Activated CD4-positive, alpha-beta T cell treated with anti-CD3 and anti-CD28 coated beads, Interleukin-2, amount 50 U/mL, for 24 hours (primary cell): Measurements from ENCODE around the gene CATSPERD.
"Not testable (repeated sequence)": the region's sequence is repeated elsewhere in the genome, so short reads cannot be mapped to it uniquely, and the experiment has no call there.

Source experiments
- DNase-seq, 2 donors: peaks; one replicate each; pipeline ENCODE4 v3.0.0-alpha.2; 2020; ENCODE audit warnings: low read depth in 1 of 2, low spot score in 1 of 2

The CATSPERD gene

GRCh38 chr19:5733172-5733571, 12.7 kb downstream of the CATSPERD start:
- not testable (repeated sequence) for DNase-seq

GRCh38 chr19:5738423-5738822, 18.0 kb downstream of the CATSPERD start:
- no peak for DNase-seq

GRCh38 chr19:5742051-5742450, 21.6 kb downstream of the CATSPERD start:
- DNase-seq, result no peak

GRCh38 chr19:5743630-5744029, 23.2 kb downstream of the CATSPERD start:
- DNase-seq, result no peak

GRCh38 chr19:5744999-5745398, 24.6 kb downstream of the CATSPERD start:
- not testable (repeated sequence) for DNase-seq

- not testable (repeated sequence) for DNase-seq
Observed at GRCh38 chr19:5748920-5749319, 28.5 kb downstream of the CATSPERD start.

- DNase-seq, result no peak
Observed at GRCh38 chr19:5749505-5749904, 29.1 kb downstream of the CATSPERD start.

GRCh38 chr19:5751709-5752108, 31.3 kb downstream of the CATSPERD start:
- DNase-seq, result no peak

- DNase-seq, result no peak
Observed at GRCh38 chr19:5753743-5754142, 33.3 kb downstream of the CATSPERD start.

GRCh38 chr19:5762608-5763217, 42.3 kb downstream of the CATSPERD start:
- DNase-seq, result no peak

- no peak for DNase-seq
Observed at GRCh38 chr19:5765220-5765619, 44.8 kb downstream of the CATSPERD start.

- DNase-seq, result no peak
Observed at GRCh38 chr19:5767949-5768348, 47.5 kb downstream of the CATSPERD start.

GRCh38 chr19:5772416-5772815, 52.0 kb downstream of the CATSPERD start:
- no peak for DNase-seq

GRCh38 chr19:5773276-5773675, 52.8 kb downstream of the CATSPERD start:
- no peak for DNase-seq

GRCh38 chr19:5774921-5775320, 54.5 kb downstream of the CATSPERD start:
- no peak for DNase-seq

GRCh38 chr19:5775668-5776309, 55.4 kb downstream of the CATSPERD start:
- DNase-seq, result no peak

GRCh38 chr19:5778402-5778801, 58.0 kb downstream of the CATSPERD start:
- DNase-seq, result no peak

GRCh38 chr19:5780916-5781315, 60.5 kb downstream of the CATSPERD start:
- DNase-seq, result not testable (repeated sequence)

GRCh38 chr19:5782322-5782721, 61.9 kb downstream of the CATSPERD start:
- no peak for DNase-seq

GRCh38 chr19:5782945-5783919, 62.8 kb downstream of the CATSPERD start:
- DNase-seq, result no peak

GRCh38 chr19:5784581-5785147, 64.2 kb downstream of the CATSPERD start, which contains the start of gene PRR22:
Gene PRR22 (minus strand): TSS chr19:5784746. CDS start chr19:5784660, 86 bp downstream.
- DNase-seq, result no peak
